ENCODE data around the gene UPK3A. TPM values are rescaled to one million over a fixed set of nuclear protein-coding genes. Genes with fewer than 3 reads are reported as not detected.

Gene UPK3A
- total and polyA plus RNA-seq, 2 experiments from 2014 or later: 0.47 TPM; not detected in 1

GRCh38 chr22:45244916-45245315 is 39.8 kb upstream of the UPK3A start:
- Histone ChIP-seq H3K27ac (ENCODE audit: low read depth) (no peak overlapping the region), H2AFZ (no peak overlapping the region), H3K4me3 (no peak overlapping the region), H3K36me3 (ENCODE audit: insufficient read depth) (no peaks in the 10 kb centered on the region), H3F3A (replicated peaks; ENCODE audit: low read depth) (no peaks in the 10 kb centered on the region), H3K27me3 (ENCODE audit: insufficient read depth) (peaks cover 4% of the 10 kb centered on the region; the same call in 1 of the 2 replicates), H3K79me2 (replicated peaks; ENCODE audit: insufficient read depth) (0 out of 2 replicates have a peak, but pooled peaks cover 2% of the 10 kb centered on the region), H3K9me2 (ENCODE audit: insufficient read depth) (no peaks in the 10 kb centered on the region), H3K4me1 (ENCODE audit: insufficient read depth) (no peaks in the 10 kb centered on the region), H3K4me2 (no peak overlapping the region), H4K20me1 (replicated peaks; ENCODE audit: insufficient read depth) (no peaks in the 10 kb centered on the region)
- Mint-ChIP-seq H3K27me3 (ENCODE audit: insufficient read depth, low read depth, poor library complexity) (peaks cover 13% of the 10 kb centered on the region), H3K27ac (no peak overlapping the region), H3K36me3 (ENCODE audit: low read depth) (no peaks in the 10 kb centered on the region; the same call in 2 of the 3 replicates), H3K4me1 (peaks cover 10% of the 10 kb centered on the region), H3K9me3 (no peaks in the 10 kb centered on the region), H3K4me3 (no peak overlapping the region)
- ATAC-seq (no peak), DNase-seq (ENCODE audit: low spot score) (no peak)
- TF ChIP-seq CTCF (conservative IDR thresholded peaks at IDR 0.05; ENCODE audit: low read depth in 2 of 2) (no peak), POLR2AphosphoS5 (IDR thresholded peaks at IDR 0.05; ENCODE audit: low read depth) (no peak), STAT1 (IDR thresholded peaks at IDR 0.05; ENCODE audit: unreplicated experiment) (no peak), REST (IDR thresholded peaks at IDR 0.05; ENCODE audit: unreplicated experiment) (no peak), NANOG (IDR thresholded peaks at IDR 0.05; ENCODE audit: borderline replicate concordance) (no peak), ETS1 (IDR thresholded peaks at IDR 0.05) (no peak), ZNF114 (CRISPR knock-in tag; IDR thresholded peaks at IDR 0.05) (no peak), JUNB (IDR thresholded peaks at IDR 0.05; ENCODE audit: unreplicated experiment) (no peak), EZH2phosphoT487 (IDR thresholded peaks at IDR 0.05; ENCODE audit: unreplicated experiment) (no peak), EZH2 (IDR thresholded peaks at IDR 0.05; ENCODE audit: low read depth, unreplicated experiment) (no peak), CREB1 (CRISPR knock-in tag; IDR thresholded peaks at IDR 0.05; ENCODE audit: low read depth) (no peak), ZNF331 (CRISPR knock-in tag; IDR thresholded peaks at IDR 0.05; ENCODE audit: low read depth) (no peak), ZNF462 (CRISPR knock-in tag; IDR thresholded peaks at IDR 0.05) (no peak)

All from GM23338 (cell line).